ENCODE measurements around the gene EML3. TPM values are rescaled to one million over a fixed set of nuclear protein-coding genes. Genes with fewer than 3 reads are reported as not detected.

EML3 gene, protein sequence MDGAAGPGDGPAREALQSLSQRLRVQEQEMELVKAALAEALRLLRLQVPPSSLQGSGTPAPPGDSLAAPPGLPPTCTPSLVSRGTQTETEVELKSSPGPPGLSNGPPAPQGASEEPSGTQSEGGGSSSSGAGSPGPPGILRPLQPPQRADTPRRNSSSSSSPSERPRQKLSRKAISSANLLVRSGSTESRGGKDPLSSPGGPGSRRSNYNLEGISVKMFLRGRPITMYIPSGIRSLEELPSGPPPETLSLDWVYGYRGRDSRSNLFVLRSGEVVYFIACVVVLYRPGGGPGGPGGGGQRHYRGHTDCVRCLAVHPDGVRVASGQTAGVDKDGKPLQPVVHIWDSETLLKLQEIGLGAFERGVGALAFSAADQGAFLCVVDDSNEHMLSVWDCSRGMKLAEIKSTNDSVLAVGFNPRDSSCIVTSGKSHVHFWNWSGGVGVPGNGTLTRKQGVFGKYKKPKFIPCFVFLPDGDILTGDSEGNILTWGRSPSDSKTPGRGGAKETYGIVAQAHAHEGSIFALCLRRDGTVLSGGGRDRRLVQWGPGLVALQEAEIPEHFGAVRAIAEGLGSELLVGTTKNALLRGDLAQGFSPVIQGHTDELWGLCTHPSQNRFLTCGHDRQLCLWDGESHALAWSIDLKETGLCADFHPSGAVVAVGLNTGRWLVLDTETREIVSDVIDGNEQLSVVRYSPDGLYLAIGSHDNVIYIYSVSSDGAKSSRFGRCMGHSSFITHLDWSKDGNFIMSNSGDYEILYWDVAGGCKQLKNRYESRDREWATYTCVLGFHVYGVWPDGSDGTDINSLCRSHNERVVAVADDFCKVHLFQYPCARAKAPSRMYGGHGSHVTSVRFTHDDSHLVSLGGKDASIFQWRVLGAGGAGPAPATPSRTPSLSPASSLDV
- polyA plus RNA-seq: 0.38 and 2.5 TPM in 2 replicates
- 1.4 and 1.7 TPM in 2 replicates for polyA minus RNA-seq

DNA sequence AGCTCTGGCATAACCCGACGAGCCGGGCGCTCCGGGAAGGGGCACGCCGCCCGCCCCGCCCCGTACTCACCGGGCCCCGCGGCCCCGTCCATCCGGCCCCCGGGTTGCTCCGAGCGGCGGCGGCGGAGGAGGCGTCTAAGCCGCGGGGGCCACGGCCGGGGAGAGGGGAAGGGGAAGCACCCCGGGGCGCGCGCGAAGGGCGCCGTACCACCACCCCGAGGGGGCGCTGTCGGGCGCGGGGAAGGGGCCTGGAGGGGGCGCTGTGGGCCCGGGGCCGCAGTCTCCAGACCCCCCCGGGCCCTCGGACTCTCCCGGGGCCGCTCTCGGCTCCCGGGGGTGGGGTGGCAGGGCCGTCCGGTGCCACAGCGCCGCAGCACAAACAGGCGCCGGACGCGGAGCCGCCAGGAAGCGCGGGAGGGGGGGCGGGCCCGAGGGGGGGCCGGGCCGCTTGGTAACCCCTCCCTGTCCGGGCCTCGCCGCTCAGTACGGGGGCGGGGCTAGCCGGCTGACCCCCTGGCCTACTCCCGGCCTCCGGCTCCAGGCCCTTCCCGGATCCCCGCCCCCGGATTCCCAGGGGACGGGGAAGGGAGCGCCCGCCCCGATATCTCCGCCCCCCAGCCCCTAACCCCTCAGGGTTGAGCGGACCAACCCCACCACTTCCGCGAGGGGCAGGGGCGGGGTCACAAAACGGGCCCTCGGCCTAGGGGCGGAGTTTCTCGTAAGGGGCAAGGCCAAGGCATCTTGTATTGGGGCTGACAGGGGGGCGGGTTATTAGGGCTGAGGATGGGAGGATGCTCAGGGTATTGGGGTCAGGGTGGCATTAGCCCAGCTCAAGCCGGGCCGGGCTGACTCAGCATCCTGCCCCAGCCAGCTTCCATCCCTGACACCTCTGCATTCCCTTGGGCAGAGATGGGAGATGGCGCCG is at the start of gene EML3, which contains the start of gene ROM1:
Gene EML3 (minus strand): TSS at position 410 of the 925 bp plus-strand sequence. CDS start 318 bp downstream, at position 92.
Gene ROM1 (plus strand): TSS at position 892 of the 925 bp plus-strand sequence. CDS start 25 bp downstream, at position 917.
- peak within 1 kb of the TSS; percentile 16 for H3K9ac ChIP-seq (ENCODE audit: low read length)
- H3K4me2 ChIP-seq (ENCODE audit: low read length): no peak within 1 kb of the TSS
- TF ChIP-seq, protein P1, sequence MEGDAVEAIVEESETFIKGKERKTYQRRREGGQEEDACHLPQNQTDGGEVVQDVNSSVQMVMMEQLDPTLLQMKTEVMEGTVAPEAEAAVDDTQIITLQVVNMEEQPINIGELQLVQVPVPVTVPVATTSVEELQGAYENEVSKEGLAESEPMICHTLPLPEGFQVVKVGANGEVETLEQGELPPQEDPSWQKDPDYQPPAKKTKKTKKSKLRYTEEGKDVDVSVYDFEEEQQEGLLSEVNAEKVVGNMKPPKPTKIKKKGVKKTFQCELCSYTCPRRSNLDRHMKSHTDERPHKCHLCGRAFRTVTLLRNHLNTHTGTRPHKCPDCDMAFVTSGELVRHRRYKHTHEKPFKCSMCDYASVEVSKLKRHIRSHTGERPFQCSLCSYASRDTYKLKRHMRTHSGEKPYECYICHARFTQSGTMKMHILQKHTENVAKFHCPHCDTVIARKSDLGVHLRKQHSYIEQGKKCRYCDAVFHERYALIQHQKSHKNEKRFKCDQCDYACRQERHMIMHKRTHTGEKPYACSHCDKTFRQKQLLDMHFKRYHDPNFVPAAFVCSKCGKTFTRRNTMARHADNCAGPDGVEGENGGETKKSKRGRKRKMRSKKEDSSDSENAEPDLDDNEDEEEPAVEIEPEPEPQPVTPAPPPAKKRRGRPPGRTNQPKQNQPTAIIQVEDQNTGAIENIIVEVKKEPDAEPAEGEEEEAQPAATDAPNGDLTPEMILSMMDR (IDR thresholded peaks at IDR 0.05; ENCODE audit: poor library complexity, severe bottlenecking): peak; percentile 57
- TF ChIP-seq MXI1 (conservative IDR thresholded peaks at IDR 0.05; ENCODE audit: poor library complexity, severe bottlenecking): no peak
- peaks cover 8% of the 10 kb centered on the region for H3K27me3 ChIP-seq (ENCODE audit: insufficient read depth, low read depth, low read length)
- H3K36me3 ChIP-seq (ENCODE audit: insufficient read depth, low read length): no peaks in the 10 kb centered on the region
- H3K79me2 ChIP-seq (replicated peaks; ENCODE audit: insufficient read depth, low read length): no peaks in the 10 kb centered on the region
- no peak within 1 kb of the TSS for H2AFZ ChIP-seq (ENCODE audit: low read depth, low read length)
- no peak within 1 kb of the TSS for H3K27ac ChIP-seq (ENCODE audit: low read length)
- H3K4me3 ChIP-seq (ENCODE audit: low read length): peak within 1 kb of the TSS; percentile 35
- no peaks in the 10 kb centered on the region for H3F3A ChIP-seq (ENCODE audit: insufficient read depth, low read length, poor library complexity, severe bottlenecking)
- H3K9me3 ChIP-seq (ENCODE audit: low read length): no peaks in the 10 kb centered on the region
- H4K20me1 ChIP-seq (ENCODE audit: insufficient read depth): no peaks in the 10 kb centered on the region
- no peaks in the 10 kb centered on the region for H3K9me2 ChIP-seq (ENCODE audit: insufficient read depth, low read length)

DNA sequence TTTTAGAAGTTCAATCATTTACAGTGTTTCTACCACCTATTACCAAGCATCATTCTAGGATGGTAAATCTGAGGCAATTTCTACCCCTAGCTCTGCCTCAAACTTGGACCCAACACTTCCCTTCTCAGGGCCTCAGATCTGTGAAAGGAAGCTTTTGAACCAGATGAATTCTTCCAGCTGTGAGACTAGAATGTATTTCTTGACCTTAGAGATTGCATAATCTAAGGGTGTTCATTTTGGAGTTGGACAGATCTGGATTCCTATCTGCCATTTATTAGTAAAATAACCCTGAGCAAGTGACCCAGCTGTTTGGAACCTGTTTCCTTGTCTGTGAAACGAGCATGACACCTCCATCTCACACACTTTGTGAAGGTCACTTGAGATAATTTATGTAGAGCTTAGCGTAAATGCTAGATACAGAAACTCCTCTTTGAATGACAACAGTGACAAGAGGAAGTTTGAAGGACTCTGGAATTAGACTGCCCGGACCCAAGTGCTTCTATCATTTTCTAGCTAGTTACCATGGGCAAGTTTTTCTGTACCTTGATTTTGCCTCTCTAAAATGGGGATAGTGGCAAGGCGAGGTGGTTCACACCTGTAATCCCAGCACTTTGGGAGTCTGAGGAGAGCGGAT is 44.3 kb upstream of the EML3 start:
- Histone ChIP-seq H3K9ac (ENCODE audit: low read length) (no peak overlapping the region), H3K79me2 (replicated peaks; ENCODE audit: insufficient read depth, low read length) (peaks cover 10% of the 10 kb centered on the region), H3K36me3 (ENCODE audit: insufficient read depth, low read length) (no peaks in the 10 kb centered on the region), H3K27me3 (ENCODE audit: insufficient read depth, low read depth, low read length) (no peaks in the 10 kb centered on the region), H3K9me3 (ENCODE audit: low read length) (no peaks in the 10 kb centered on the region), H4K20me1 (ENCODE audit: insufficient read depth) (no peaks in the 10 kb centered on the region), H3K4me3 (ENCODE audit: low read length) (no peak overlapping the region), H2AFZ (ENCODE audit: low read depth, low read length) (no peak overlapping the region), H3K9me2 (ENCODE audit: insufficient read depth, low read length) (no peaks in the 10 kb centered on the region), H3F3A (ENCODE audit: insufficient read depth, low read length, poor library complexity, severe bottlenecking) (no peaks in the 10 kb centered on the region), H3K27ac (ENCODE audit: low read length) (no peak overlapping the region), H3K4me2 (ENCODE audit: low read length) (no peak overlapping the region)
- TF ChIP-seq SMC3 (conservative IDR thresholded peaks at IDR 0.05; ENCODE audit: poor library complexity) (no peak), TAF1 (IDR thresholded peaks at IDR 0.05; ENCODE audit: low read depth) (no peak), POLR2AphosphoS5 (IDR thresholded peaks at IDR 0.05) (no peak), EP300 (conservative IDR thresholded peaks at IDR 0.05; ENCODE audit: poor library complexity, severe bottlenecking) (no peak), MXI1 (conservative IDR thresholded peaks at IDR 0.05; ENCODE audit: poor library complexity, severe bottlenecking) (no peak), EZH2 (IDR thresholded peaks at IDR 0.05; ENCODE audit: borderline replicate concordance, insufficient read depth, low read length, poor library complexity, severe bottlenecking) (no peak), RAD21 (conservative IDR thresholded peaks at IDR 0.05) (no peak)
- TF ChIP-seq, protein P2, sequence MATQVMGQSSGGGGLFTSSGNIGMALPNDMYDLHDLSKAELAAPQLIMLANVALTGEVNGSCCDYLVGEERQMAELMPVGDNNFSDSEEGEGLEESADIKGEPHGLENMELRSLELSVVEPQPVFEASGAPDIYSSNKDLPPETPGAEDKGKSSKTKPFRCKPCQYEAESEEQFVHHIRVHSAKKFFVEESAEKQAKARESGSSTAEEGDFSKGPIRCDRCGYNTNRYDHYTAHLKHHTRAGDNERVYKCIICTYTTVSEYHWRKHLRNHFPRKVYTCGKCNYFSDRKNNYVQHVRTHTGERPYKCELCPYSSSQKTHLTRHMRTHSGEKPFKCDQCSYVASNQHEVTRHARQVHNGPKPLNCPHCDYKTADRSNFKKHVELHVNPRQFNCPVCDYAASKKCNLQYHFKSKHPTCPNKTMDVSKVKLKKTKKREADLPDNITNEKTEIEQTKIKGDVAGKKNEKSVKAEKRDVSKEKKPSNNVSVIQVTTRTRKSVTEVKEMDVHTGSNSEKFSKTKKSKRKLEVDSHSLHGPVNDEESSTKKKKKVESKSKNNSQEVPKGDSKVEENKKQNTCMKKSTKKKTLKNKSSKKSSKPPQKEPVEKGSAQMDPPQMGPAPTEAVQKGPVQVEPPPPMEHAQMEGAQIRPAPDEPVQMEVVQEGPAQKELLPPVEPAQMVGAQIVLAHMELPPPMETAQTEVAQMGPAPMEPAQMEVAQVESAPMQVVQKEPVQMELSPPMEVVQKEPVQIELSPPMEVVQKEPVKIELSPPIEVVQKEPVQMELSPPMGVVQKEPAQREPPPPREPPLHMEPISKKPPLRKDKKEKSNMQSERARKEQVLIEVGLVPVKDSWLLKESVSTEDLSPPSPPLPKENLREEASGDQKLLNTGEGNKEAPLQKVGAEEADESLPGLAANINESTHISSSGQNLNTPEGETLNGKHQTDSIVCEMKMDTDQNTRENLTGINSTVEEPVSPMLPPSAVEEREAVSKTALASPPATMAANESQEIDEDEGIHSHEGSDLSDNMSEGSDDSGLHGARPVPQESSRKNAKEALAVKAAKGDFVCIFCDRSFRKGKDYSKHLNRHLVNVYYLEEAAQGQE (IDR thresholded peaks at IDR 0.05; ENCODE audit: borderline replicate concordance): no peak
- TF ChIP-seq, protein P1 (IDR thresholded peaks at IDR 0.05; ENCODE audit: poor library complexity, severe bottlenecking): no peak
